Measurements from ENCODE around the gene GSE1. TPM values are rescaled to one million over a fixed set of nuclear protein-coding genes. Genes with fewer than 3 reads are reported as not detected.

GSE1 gene
- total and polyA plus RNA-seq, 9 of the 15 experiments (the other 6 are each of a cell fraction or from before 2014, with no cell fraction given) = 12.2 to 244 (median 57.9) TPM

- Histone ChIP-seq H3K9me3 (replicated peaks; ENCODE audit: control insufficient read depth, insufficient read depth, low read depth, low read length) (no peaks in the 10 kb centered on the region), H3K4me3 (no peak overlapping the region), H4K20me1 (replicated peaks; ENCODE audit: control insufficient read depth, insufficient read depth, low read length) (peaks cover 33% of the 10 kb centered on the region), H3K9me1 (ENCODE audit: control insufficient read depth, insufficient read depth, low read length) (no peaks in the 10 kb centered on the region), H3K27me3 (ENCODE audit: control insufficient read depth in 2 of 2, insufficient read depth in 2 of 2, low read length in 2 of 2) (no peaks in the 10 kb centered on the region), H3K4me2 (ENCODE audit: insufficient read depth, low read length) (no peak overlapping the region), H3K4me1 (replicated peaks in 1 of 2; ENCODE audit: control insufficient read depth in 2 of 2, insufficient read depth in 2 of 2, low read length in 2 of 2) (peaks cover 0 to 4% of the 10 kb centered on the region in 2 experiments; a peak in 3 of 5 replicates), H3K27ac (ENCODE audit: extremely low read depth, low read depth, low read length) (peak overlapping the region; percentile 5; the same call in 1 of the 3 replicates), H2AFZ (ENCODE audit: low read depth, low read length) (no peak overlapping the region), H3K36me3 (ENCODE audit: control insufficient read depth, insufficient read depth, low read length) (peaks cover 97% of the 10 kb centered on the region), H3K79me2 (ENCODE audit: control insufficient read depth, insufficient read depth, low read length) (peaks cover 8% of the 10 kb centered on the region; the same call in 1 of the 3 replicates), H3K9ac (ENCODE audit: insufficient read depth in 1 of 2, low read depth in 2 of 2, low read length in 2 of 2) (peak overlapping the region in 1 of 2 experiments; percentile 28; a peak in 1 of 4 replicates)
- FAIRE-seq (no peak), DNase-seq (ENCODE audit: extremely low read depth in 1 of 4, low spot score in 3 of 4) (no peak), ATAC-seq (peak; percentile 4; the same call in 1 of the 3 replicates)
- WGBS (ENCODE audit: insufficient coverage, low coverage, missing lambda C conversion rate) = 72% methylated on average over 18 of the region's 19 CpGs
- in situ Hi-C loops (cut with MboI) (no loop called here), intact Hi-C loops (cut with micrococcal nuclease) (loop anchor here (2.0 kb wide), 1 partner anchor 45 kb away; no protein-coding TSS in a partner anchor)
- ChIA-PET CTCF (ENCODE audit: low intra/inter-chr PET ratio) (interaction anchor here (4.0 kb wide), 1 partner anchor 45 kb away, joined by 35 read pairs; no protein-coding TSS in a partner anchor), POLR2A (interaction anchor here (0.5 to 2.8 kb wide), 11 partner anchors 10 to 602 kb away, joined by 3 to 18 read pairs (median 4); partner anchors contain the start of gene GINS2)
- BruUV-seq (replicated peaks) = no TSS peak
- TF ChIP-seq POLR2AphosphoS5 (IDR thresholded peaks at IDR 0.05; ENCODE audit: control insufficient read depth, insufficient read depth, low read depth, low read length) (peak; percentile 43), GABPA (tag; conservative IDR thresholded peaks at IDR 0.05; ENCODE audit: low read depth) (no peak), NRF1 (conservative IDR thresholded peaks at IDR 0.05 in 1 of 2, IDR thresholded peaks at IDR 0.05 in 1 of 2) (no peak), NFXL1 (CRISPR knock-in tag; IDR thresholded peaks at IDR 0.05) (no peak), POLR2B (IDR thresholded peaks at IDR 0.05; ENCODE audit: low read depth, partially characterized antibody) (peak; percentile 26), SIN3A (IDR thresholded peaks at IDR 0.05; ENCODE audit: borderline replicate concordance in 2 of 2, control insufficient read depth in 1 of 2, low read depth in 2 of 2, low read length in 2 of 2) (peak in 1 of 2 experiments; percentile 4; a peak in 1 of 4 replicates), SUPT5H (IDR thresholded peaks at IDR 0.05) (0 out of 2 replicates have a peak, but pooled peaks have one; percentile 28), CBFA2T3 (IDR thresholded peaks at IDR 0.05) (0 out of 2 replicates have a peak, but pooled peaks have one; percentile 25), ARHGAP35 (IDR thresholded peaks at IDR 0.05; ENCODE audit: partially characterized antibody) (no peak), HDAC1 (IDR thresholded peaks at IDR 0.05) (no peak), RBM22 (IDR thresholded peaks at IDR 0.05; ENCODE audit: low read depth, low read length, poor library complexity, severe bottlenecking) (peak; percentile 95), RBFOX2 (IDR thresholded peaks at IDR 0.05; ENCODE audit: low read depth, low read length) (peak; percentile 39; the same call in 1 of the 2 replicates), NFIC (IDR thresholded peaks at IDR 0.05) (no peak), THAP12 (CRISPR knock-in tag; IDR thresholded peaks at IDR 0.05) (0 out of 2 replicates have a peak, but pooled peaks have one; percentile 51), RBM39 (optimal IDR thresholded peaks at IDR 0.05; ENCODE audit: low read depth, low read length) (no peak)
Measured at GRCh38 chr16:85673529-85674417, 60.7 kb downstream of the GSE1 start.
